GM21529 (cell line): Measurements from ENCODE around the gene NCMAP.
"Not testable (repeated sequence)": the region's sequence is repeated elsewhere in the genome, so short reads cannot be mapped to it uniquely, and the experiment has no call there.

Source experiments
- ATAC-seq: cut with Tn5 transposase; IDR thresholded peaks from one replicate; pipeline ENCODE4 v1.9.1; 2021; ENCODE audit not compliant: unreplicated experiment

Gene NCMAP

GRCh38 chr1:24541711-24542346 is 14.1 kb upstream of the NCMAP start:
- no peak for ATAC-seq

GRCh38 chr1:24544239-24544638 is 11.6 kb upstream of the NCMAP start:
- ATAC-seq: no peak

GRCh38 chr1:24545662-24546061 is 10.2 kb upstream of the NCMAP start:
- ATAC-seq: no peak

GRCh38 chr1:24547195-24547594 is 8.7 kb upstream of the NCMAP start:
- no peak for ATAC-seq

GRCh38 chr1:24548070-24548469 is 7.8 kb upstream of the NCMAP start:
- no peak for ATAC-seq

GRCh38 chr1:24549210-24549609 is 6.7 kb upstream of the NCMAP start:
- ATAC-seq: not testable (repeated sequence)

- ATAC-seq: no peak
Observed at GRCh38 chr1:24551290-24551959, 4.5 kb upstream of the NCMAP start.

- no peak for ATAC-seq
Observed at GRCh38 chr1:24551960-24552571, 3.8 kb upstream of the NCMAP start.

GRCh38 chr1:24553931-24554330 is 2.0 kb upstream of the NCMAP start:
- ATAC-seq: no peak

- no peak for ATAC-seq
Observed at GRCh38 chr1:24554714-24555113, 1.2 kb upstream of the NCMAP start.

- no peak for ATAC-seq
Observed at GRCh38 chr1:24556414-24556795, 518 bp downstream of the NCMAP start.

GRCh38 chr1:24557220-24557619 is 1.3 kb downstream of the NCMAP start:
- ATAC-seq: no peak

- ATAC-seq: no peak
Observed at GRCh38 chr1:24557711-24558131, 1.8 kb downstream of the NCMAP start.

GRCh38 chr1:24558455-24558854 is 2.6 kb downstream of the NCMAP start:
- no peak for ATAC-seq

- ATAC-seq: no peak
Observed at GRCh38 chr1:24558902-24559791, 3.3 kb downstream of the NCMAP start.

- ATAC-seq: no peak
Observed at GRCh38 chr1:24560361-24560760, 4.5 kb downstream of the NCMAP start.

- no peak for ATAC-seq
Observed at GRCh38 chr1:24562625-24563024, 6.7 kb downstream of the NCMAP start.

GRCh38 chr1:24564695-24565094 is 8.8 kb downstream of the NCMAP start:
- ATAC-seq: no peak

GRCh38 chr1:24566236-24566867 is 10.5 kb downstream of the NCMAP start:
- no peak for ATAC-seq

GRCh38 chr1:24567792-24568388 is 12.0 kb downstream of the NCMAP start:
- no peak for ATAC-seq

GRCh38 chr1:24568475-24568874 is 12.6 kb downstream of the NCMAP start:
- ATAC-seq: no peak
